ENCODE results near the gene KCNC1. TPM values are rescaled to one million over a fixed set of nuclear protein-coding genes. Genes with fewer than 3 reads are reported as not detected.

The KCNC1 gene
- total and polyA plus RNA-seq, 3 donors from 2014 or later: 3.3 to 5.8 (median 5.2) TPM

DNA sequence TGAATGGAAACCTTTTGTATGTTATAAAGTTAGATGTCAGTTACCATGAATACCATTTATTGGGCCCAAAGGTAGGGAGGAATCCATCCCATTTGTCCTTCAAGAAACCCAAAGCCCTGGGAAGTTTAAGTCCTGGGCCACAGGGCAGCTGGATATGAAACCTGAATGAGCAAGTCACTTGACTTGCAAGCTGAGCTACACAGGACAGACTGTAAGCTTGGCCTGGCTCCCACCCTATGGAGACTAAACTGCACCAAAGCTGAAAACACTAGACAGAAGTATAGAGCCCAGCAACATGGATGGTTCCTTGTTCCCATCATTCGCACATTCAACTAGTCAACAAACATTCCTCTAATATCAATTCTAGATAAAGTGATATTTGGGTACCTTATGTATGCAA lies 71.3 kb downstream of the KCNC1 start:
- 84 to 89% methylated on average over 1 of the region's 1 CpG for WGBS, 2 donors

GRCh38 chr11:17807034-17807433 lies 72.5 kb downstream of the KCNC1 start:
- Histone ChIP-seq H3K9me3 (no peaks in the 10 kb centered on the region), H3K4me1 (peaks cover 7% of the 10 kb centered on the region), H3K36me3 (ENCODE audit: low read depth, missing control alignments) (no peaks in the 10 kb centered on the region), H3K27me3 (no peaks in the 10 kb centered on the region), H3K27ac (no peak overlapping the region), H3K4me3 (no peak overlapping the region)
- TF ChIP-seq POLR2A (IDR thresholded peaks at IDR 0.05) (no peak), CTCF (IDR thresholded peaks at IDR 0.05) (no peak)
- WGBS, 2 donors: 92 to 99% methylated on average over 2 to 4 of the region's 4 CpGs
- DNase-seq: no peak
- intact Hi-C loops (cut with DNase I; ENCODE audit: low total_unique reads): no loop called here

More for the DNA sequence above, 71.3 kb downstream of the KCNC1 start:
- Histone ChIP-seq H3K9me3 (no peaks in the 10 kb centered on the region), H3K36me3 (ENCODE audit: low read depth, missing control alignments) (no peaks in the 10 kb centered on the region), H3K27me3 (no peaks in the 10 kb centered on the region), H3K27ac (no peak overlapping the region), H3K4me3 (no peak overlapping the region), H3K4me1 (peaks cover 3% of the 10 kb centered on the region)
- intact Hi-C loops (cut with DNase I; ENCODE audit: low total_unique reads): no loop called here
- TF ChIP-seq CTCF (IDR thresholded peaks at IDR 0.05) (no peak), POLR2A (IDR thresholded peaks at IDR 0.05) (no peak)
- no peak for DNase-seq

DNA sequence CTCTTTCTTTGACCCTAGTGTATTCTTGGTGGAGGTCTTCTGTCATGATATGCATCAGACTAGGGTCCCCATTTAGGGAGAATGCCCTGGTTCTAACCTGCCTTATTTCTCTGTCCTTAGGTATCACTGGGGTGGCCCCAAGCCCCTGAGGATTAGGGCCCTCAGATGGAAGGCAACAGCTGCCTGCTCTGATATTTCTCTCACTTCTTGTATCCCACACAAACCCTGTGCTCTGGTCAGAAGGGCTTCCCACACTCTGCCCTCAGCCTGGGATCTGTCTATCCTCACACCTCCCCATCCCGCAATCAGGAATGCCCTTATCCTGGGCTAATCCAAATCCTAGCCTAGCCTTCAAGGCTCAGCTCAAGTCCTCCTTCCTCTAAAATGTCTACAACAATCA lies 75.5 kb downstream of the KCNC1 start:
- TF ChIP-seq POLR2A (IDR thresholded peaks at IDR 0.05) (no peak), CTCF (IDR thresholded peaks at IDR 0.05) (no peak)
- WGBS, 2 donors: 86 to 92% methylated on average over 1 of the region's 1 CpG

DNA sequence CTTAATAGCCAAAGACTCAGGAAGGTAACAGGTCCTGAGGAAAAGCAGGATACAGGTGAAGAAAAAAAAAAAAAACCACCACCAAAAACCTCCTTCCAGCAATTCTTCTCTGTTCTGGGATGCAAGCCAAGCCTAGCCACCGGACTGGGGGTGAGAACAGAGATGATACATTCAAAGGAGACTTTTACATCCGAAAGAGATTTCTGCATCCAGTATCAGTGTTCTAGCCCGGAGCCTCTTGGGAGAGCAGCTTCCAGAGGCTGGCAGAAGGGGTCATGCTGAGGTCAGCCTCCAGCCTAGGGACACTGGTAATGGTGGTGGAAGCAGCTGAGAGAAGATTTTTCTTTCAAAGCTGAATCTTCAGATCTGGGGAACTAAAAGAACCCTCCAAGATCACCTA lies 76.2 kb downstream of the KCNC1 start:
- WGBS, 2 donors: 45 to 47% methylated on average over 3 of the region's 3 CpGs
- H3K9me3 ChIP-seq: no peaks in the 10 kb centered on the region
- peak; percentile 89 for DNase-seq
- H3K4me3 ChIP-seq: no peak overlapping the region
- no peaks in the 10 kb centered on the region for H3K36me3 ChIP-seq (ENCODE audit: low read depth, missing control alignments)
- H3K27ac ChIP-seq: no peak overlapping the region
- no peaks in the 10 kb centered on the region for H3K27me3 ChIP-seq
- TF ChIP-seq POLR2A (IDR thresholded peaks at IDR 0.05): no peak
- TF ChIP-seq CTCF (IDR thresholded peaks at IDR 0.05): no peak
- H3K4me1 ChIP-seq: peaks cover 7% of the 10 kb centered on the region
- intact Hi-C loops (cut with DNase I; ENCODE audit: low total_unique reads): no loop called here

More for the DNA sequence above, 75.5 kb downstream of the KCNC1 start:
- H3K27me3 ChIP-seq: no peaks in the 10 kb centered on the region
- H3K27ac ChIP-seq: no peak overlapping the region
- no peak for DNase-seq
- H3K4me1 ChIP-seq: peaks cover 7% of the 10 kb centered on the region
- intact Hi-C loops (cut with DNase I; ENCODE audit: low total_unique reads): no loop called here
- no peaks in the 10 kb centered on the region for H3K36me3 ChIP-seq (ENCODE audit: low read depth, missing control alignments)
- no peak overlapping the region for H3K4me3 ChIP-seq
- no peaks in the 10 kb centered on the region for H3K9me3 ChIP-seq

- intact Hi-C loops (cut with DNase I; ENCODE audit: low total_unique reads): no loop called here
- WGBS, 2 donors: 86% methylated on average over 7 of the region's 7 CpGs
- no peak for TF ChIP-seq CTCF (IDR thresholded peaks at IDR 0.05)
- TF ChIP-seq POLR2A (IDR thresholded peaks at IDR 0.05): no peak
- peaks cover 7% of the 10 kb centered on the region for H3K4me1 ChIP-seq
- DNase-seq: no peak
- H3K4me3 ChIP-seq: no peak overlapping the region
- no peaks in the 10 kb centered on the region for H3K36me3 ChIP-seq (ENCODE audit: low read depth, missing control alignments)
- no peaks in the 10 kb centered on the region for H3K9me3 ChIP-seq
- H3K27me3 ChIP-seq: no peaks in the 10 kb centered on the region
- no peak overlapping the region for H3K27ac ChIP-seq
Measured at GRCh38 chr11:17811352-17811751, 76.8 kb downstream of the KCNC1 start.
